ENCODE data around the gene PARM1.

Gene PARM1

DNA sequence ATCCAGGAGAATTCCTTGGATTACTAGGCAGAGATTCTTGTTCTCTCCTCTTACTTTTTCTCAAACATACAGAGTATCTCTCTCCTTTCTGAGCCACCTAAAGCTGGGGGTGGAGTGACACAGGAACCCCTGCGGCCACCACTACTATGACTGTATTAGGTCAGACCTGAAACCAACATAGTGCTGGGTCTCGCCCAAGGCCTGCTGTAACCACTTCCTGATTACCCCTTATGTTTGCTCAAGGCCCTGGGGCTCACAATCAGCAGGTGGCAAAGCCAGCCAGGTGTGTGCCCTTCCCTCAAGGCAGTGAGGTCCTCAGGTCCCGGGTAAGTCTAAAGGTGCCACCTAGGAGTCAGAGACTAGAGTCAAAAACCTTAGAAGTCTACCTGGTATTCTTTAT is 166.4 kb downstream of the PARM1 start:
- peaks cover 21% of the 10 kb centered on the region for H3K9me3 Mint-ChIP-seq (ENCODE audit: low read depth)
- no peak overlapping the region for H3K27ac Mint-ChIP-seq
- H3K4me3 Mint-ChIP-seq: no peak overlapping the region
- no peaks in the 10 kb centered on the region for H3K36me3 Mint-ChIP-seq
- no peaks in the 10 kb centered on the region for H3K4me1 Mint-ChIP-seq (ENCODE audit: low read depth)
- H3K27me3 Mint-ChIP-seq: peaks cover 3% of the 10 kb centered on the region
